OCI-LY1 (cell line): ENCODE results near the gene FOXM1.

ENCODE experiments used
- EZH2 ChIP-seq: fragments of 200-600 bp; sonication (generic), shearing (Covaris generic); IDR thresholded peaks from 2 replicates; pipeline ENCODE4 v1.8.0; 2017; ENCODE audit warnings: borderline replicate concordance, mixed run types, mild to moderate bottlenecking, antibody characterized with exemption, low read length, moderate library complexity, mixed read lengths
- TF ChIP-seq, protein P1 (sequence below): fragments of 200-600 bp; sonication (generic), shearing (Covaris generic); IDR thresholded peaks from 2 replicates; pipeline ENCODE4 v1.5.1; 2017; ENCODE audit warnings: mild to moderate bottlenecking, antibody characterized with exemption, low read length, moderate library complexity, mixed read lengths

GRCh38 chr12:2857021-2857431 lies 19.9 kb downstream of the FOXM1 start, which contains the start of gene TEX52:
- TF ChIP-seq EZH2, result no peak
- TF ChIP-seq, protein P1, sequence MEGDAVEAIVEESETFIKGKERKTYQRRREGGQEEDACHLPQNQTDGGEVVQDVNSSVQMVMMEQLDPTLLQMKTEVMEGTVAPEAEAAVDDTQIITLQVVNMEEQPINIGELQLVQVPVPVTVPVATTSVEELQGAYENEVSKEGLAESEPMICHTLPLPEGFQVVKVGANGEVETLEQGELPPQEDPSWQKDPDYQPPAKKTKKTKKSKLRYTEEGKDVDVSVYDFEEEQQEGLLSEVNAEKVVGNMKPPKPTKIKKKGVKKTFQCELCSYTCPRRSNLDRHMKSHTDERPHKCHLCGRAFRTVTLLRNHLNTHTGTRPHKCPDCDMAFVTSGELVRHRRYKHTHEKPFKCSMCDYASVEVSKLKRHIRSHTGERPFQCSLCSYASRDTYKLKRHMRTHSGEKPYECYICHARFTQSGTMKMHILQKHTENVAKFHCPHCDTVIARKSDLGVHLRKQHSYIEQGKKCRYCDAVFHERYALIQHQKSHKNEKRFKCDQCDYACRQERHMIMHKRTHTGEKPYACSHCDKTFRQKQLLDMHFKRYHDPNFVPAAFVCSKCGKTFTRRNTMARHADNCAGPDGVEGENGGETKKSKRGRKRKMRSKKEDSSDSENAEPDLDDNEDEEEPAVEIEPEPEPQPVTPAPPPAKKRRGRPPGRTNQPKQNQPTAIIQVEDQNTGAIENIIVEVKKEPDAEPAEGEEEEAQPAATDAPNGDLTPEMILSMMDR, result no peak
